CD14-positive monocyte (primary cell): ENCODE results near the gene FAM83F. TPM values are rescaled to one million over a fixed set of nuclear protein-coding genes. Genes with fewer than 3 reads are reported as not detected.
A peak's percentile ranks its signal among the peaks of the same experiment; 100 is the strongest.

Source experiments
- DNase-seq, 3 donors: peaks; one replicate each; pipeline ENCODE4 v3.0.0-alpha.2; 2011 to 2022
- H2AFZ ChIP-seq: 2 replicates; pipeline ENCODE4 v1.6.0; 2012; ENCODE audit warnings: mild to moderate bottlenecking, low read depth, low read length, inconsistent platforms; ENCODE audit not compliant: insufficient read depth, poor library complexity, severe bottlenecking
- H3K27ac ChIP-seq, 2 donors: 1 replicate in 1 of 2; 2 replicates in 1 of 2; pipeline ENCODE4 v1.5.1; 2012 to 2013; ENCODE audit warnings: low read length in 2 of 2, control low read depth in 1 of 2, inconsistent platforms in 1 of 2, low read depth in 1 of 2, mild to moderate bottlenecking in 1 of 2
- H3K27me3 ChIP-seq, 2 donors: one replicate each; pipeline versions ENCODE4 v1.6.0 to v1.6.1; 2011 to 2013; ENCODE audit warnings: low read length in 2 of 2; ENCODE audit not compliant: control insufficient read depth in 2 of 2, insufficient read depth in 2 of 2
- H3K36me3 ChIP-seq, 2 donors: replicated peaks in 1 of 2; 1 replicate in 1 of 2; 2 replicates in 1 of 2; pipeline versions ENCODE4 v1.5.1 to v1.6.1; 2012 to 2013; ENCODE audit warnings: low read length in 2 of 2, control low read depth in 1 of 2, inconsistent platforms in 1 of 2, mild to moderate bottlenecking in 1 of 2; ENCODE audit not compliant: insufficient read depth in 2 of 2, control insufficient read depth in 1 of 2
- H3K4me1 ChIP-seq, 2 donors: 1 replicate in 1 of 2; 2 replicates in 1 of 2; pipeline versions ENCODE4 v1.5.1 to v1.6.1; 2012 to 2013; ENCODE audit warnings: low read length in 2 of 2, control low read depth in 1 of 2, inconsistent platforms in 1 of 2, mild to moderate bottlenecking in 1 of 2, moderate library complexity in 1 of 2; ENCODE audit not compliant: insufficient read depth in 2 of 2, control insufficient read depth in 1 of 2
- H3K4me2 ChIP-seq: replicated peaks from 2 replicates; pipeline ENCODE3; 2012; ENCODE audit warnings: low read length, moderate library complexity, mild to moderate bottlenecking; ENCODE audit not compliant: poor library complexity, severe bottlenecking; ENCODE audit errors: extremely low read depth
- H3K4me3 ChIP-seq, 3 experiments: fragments of 200-600 bp in 1 of 3; sonication (generic) in 1 of 3; replicated peaks in 1 of 3; 1 replicate in 2 of 3; 2 replicates in 1 of 3; pipeline ENCODE4 v1.5.1; 2011 to 2013; ENCODE audit warnings: low read length in 3 of 3, mild to moderate bottlenecking in 3 of 3, control low read depth in 2 of 3, low read depth in 2 of 3, inconsistent platforms in 1 of 3, moderate library complexity in 1 of 3
- H3K79me2 ChIP-seq: 2 replicates; pipeline ENCODE4 v1.6.0; 2012; ENCODE audit warnings: mild to moderate bottlenecking, control low read depth, inconsistent platforms, low read length, moderate library complexity; ENCODE audit not compliant: insufficient read depth
- H3K9ac ChIP-seq: 2 replicates; pipeline ENCODE4 v1.6.0; 2017; ENCODE audit warnings: low read length, mild to moderate bottlenecking; ENCODE audit not compliant: insufficient read depth, poor library complexity, severe bottlenecking
- H3K9me3 ChIP-seq, 2 donors: replicated peaks in 1 of 2; 1 replicate in 1 of 2; 2 replicates in 1 of 2; pipeline versions ENCODE4 v1.5.1 to v1.6.1; 2012 to 2013; ENCODE audit warnings: low read length in 2 of 2, control low read depth in 1 of 2; ENCODE audit not compliant: control insufficient read depth in 1 of 2, insufficient read depth in 1 of 2
- H4K20me1 ChIP-seq: 2 replicates; pipeline ENCODE4 v1.6.0; 2012; ENCODE audit warnings: mild to moderate bottlenecking, low read length, control low read depth, moderate library complexity; ENCODE audit not compliant: insufficient read depth
- H3K27ac Mint-ChIP-seq, 7 donors: one replicate each; pipeline ENCODE4 v1.8.0; 2020; ENCODE audit warnings: mild to moderate bottlenecking in 7 of 7, mixed read lengths in 7 of 7, moderate library complexity in 6 of 7, inconsistent platforms in 2 of 7
- H3K27me3 Mint-ChIP-seq, 3 donors: one replicate each; pipeline ENCODE4 v1.8.0; 2021 to 2022; ENCODE audit warnings: low read depth in 3 of 3, mild to moderate bottlenecking in 3 of 3, mixed read lengths in 3 of 3, moderate library complexity in 3 of 3, inconsistent platforms in 1 of 3
- H3K36me3 Mint-ChIP-seq, 2 donors: one replicate each; pipeline ENCODE4 v1.8.0; 2020; ENCODE audit warnings: mixed read lengths in 2 of 2, inconsistent platforms in 1 of 2, mild to moderate bottlenecking in 1 of 2
- H3K4me1 Mint-ChIP-seq: one replicate; pipeline ENCODE4 v1.8.0; 2020; ENCODE audit warnings: mild to moderate bottlenecking, mixed read lengths
- H3K4me3 Mint-ChIP-seq, 2 donors: one replicate each; pipeline ENCODE4 v1.8.0; 2020; ENCODE audit warnings: mild to moderate bottlenecking in 2 of 2, mixed read lengths in 2 of 2, moderate library complexity in 1 of 2
- H3K9me3 Mint-ChIP-seq, 7 donors: one replicate each; pipeline ENCODE4 v1.8.0; 2020 to 2022; ENCODE audit warnings: mixed read lengths in 7 of 7, mild to moderate bottlenecking in 6 of 7, moderate library complexity in 6 of 7, inconsistent platforms in 2 of 7
- WGBS: methylation state at CpG from one replicate; pipeline ENCODE4 v1.1.5; 2013; ENCODE audit warnings: missing lambda C conversion rate; ENCODE audit not compliant: insufficient coverage; 5-methylcytosine and 5-hydroxymethylcytosine counted together
- intact Hi-C, 2 donors: fragments of 100-400 bp; cut with micrococcal nuclease; formaldehyde crosslinking; loops; one replicate each; pipeline versions ENCODE4 v1.15.0 to v1.15.1; 2023
- polyA plus RNA-seq, 3 donors: library from polyadenylated mRNA; depleted of rRNA in 1 of 3; unstranded in 2 of 3; stranded (reverse) in 1 of 3; fragments of 300-500 nt in 2 of 3; fragments of >200 nt in 1 of 3; fragmentation: Illumina TruSeq in 2 of 3; gene quantifications; 1 replicate in 2 of 3; 2 replicates in 1 of 3; pipeline ENCODE4 v1.2.3, GENCODE V29; 2012 to 2021
- TF ChIP-seq, protein P1 (sequence below): fragments of 200-600 bp; IDR thresholded peaks from one replicate; pipeline ENCODE4 v1.8.0; 2022; ENCODE audit warnings: antibody characterized with exemption, mild to moderate bottlenecking

Gene FAM83F
- polyA plus RNA-seq, 3 donors, result 0.01 TPM; not detected in 2

DNA sequence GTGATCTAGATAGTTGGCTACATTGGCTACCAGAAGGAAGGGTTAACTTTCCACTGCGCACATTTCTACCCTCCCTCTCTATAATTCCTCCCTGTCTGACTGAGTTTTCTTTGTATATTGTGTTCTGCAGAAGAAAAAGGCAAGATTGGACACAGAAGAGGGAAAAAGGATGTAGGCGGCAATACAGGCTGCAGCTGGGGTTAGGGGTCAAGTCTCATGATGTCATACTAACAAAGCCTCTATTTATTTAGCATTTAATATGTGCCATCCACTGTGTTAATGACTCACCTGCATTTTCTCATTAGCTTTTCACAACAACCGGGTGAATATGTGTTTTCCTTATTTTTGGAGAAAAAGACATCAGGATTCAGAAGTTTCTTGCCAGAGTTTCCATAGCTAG lies 2.0 kb downstream of the FAM83F start:
- peaks cover 0 to 7% (median 2%) of the 10 kb centered on the region in 7 donors for H3K9me3 Mint-ChIP-seq
- DNase-seq, result no peak
- no peak overlapping the region for H3K4me2 ChIP-seq
- no peak overlapping the region for H3K4me3 ChIP-seq
- H3K36me3 Mint-ChIP-seq, result peaks cover 0 to 5% of the 10 kb centered on the region in 2 donors
- no peaks in the 10 kb centered on the region for H3K79me2 ChIP-seq
- intact Hi-C loops, result loop anchor here in 1 of 2 donors (10.0 kb wide), 1 partner anchor 62 kb away; no protein-coding TSS in a partner anchor
- H3K27me3 ChIP-seq, result peaks cover 36 to 58% of the 10 kb centered on the region in 2 donors
- H2AFZ ChIP-seq, result no peak overlapping the region
- no CpG with 5 or more reads among the region's 3 CpGs for WGBS
- H3K4me1 ChIP-seq, result peaks cover 7 to 13% of the 10 kb centered on the region in 2 donors
- no peaks in the 10 kb centered on the region for H3K36me3 ChIP-seq
- H3K27ac Mint-ChIP-seq, result no peak overlapping the region
- H3K4me3 Mint-ChIP-seq, result peak overlapping the region in 1 of 2 donors; percentile 54
- TF ChIP-seq, protein P1, sequence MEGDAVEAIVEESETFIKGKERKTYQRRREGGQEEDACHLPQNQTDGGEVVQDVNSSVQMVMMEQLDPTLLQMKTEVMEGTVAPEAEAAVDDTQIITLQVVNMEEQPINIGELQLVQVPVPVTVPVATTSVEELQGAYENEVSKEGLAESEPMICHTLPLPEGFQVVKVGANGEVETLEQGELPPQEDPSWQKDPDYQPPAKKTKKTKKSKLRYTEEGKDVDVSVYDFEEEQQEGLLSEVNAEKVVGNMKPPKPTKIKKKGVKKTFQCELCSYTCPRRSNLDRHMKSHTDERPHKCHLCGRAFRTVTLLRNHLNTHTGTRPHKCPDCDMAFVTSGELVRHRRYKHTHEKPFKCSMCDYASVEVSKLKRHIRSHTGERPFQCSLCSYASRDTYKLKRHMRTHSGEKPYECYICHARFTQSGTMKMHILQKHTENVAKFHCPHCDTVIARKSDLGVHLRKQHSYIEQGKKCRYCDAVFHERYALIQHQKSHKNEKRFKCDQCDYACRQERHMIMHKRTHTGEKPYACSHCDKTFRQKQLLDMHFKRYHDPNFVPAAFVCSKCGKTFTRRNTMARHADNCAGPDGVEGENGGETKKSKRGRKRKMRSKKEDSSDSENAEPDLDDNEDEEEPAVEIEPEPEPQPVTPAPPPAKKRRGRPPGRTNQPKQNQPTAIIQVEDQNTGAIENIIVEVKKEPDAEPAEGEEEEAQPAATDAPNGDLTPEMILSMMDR, result no peak
- peaks cover 12% of the 10 kb centered on the region for H3K4me1 Mint-ChIP-seq
- no peak overlapping the region for H3K9ac ChIP-seq
- no peaks in the 10 kb centered on the region for H4K20me1 ChIP-seq
- peaks cover 50 to 75% (median 65%) of the 10 kb centered on the region in 3 donors for H3K27me3 Mint-ChIP-seq
- H3K27ac ChIP-seq, result no peak overlapping the region
- H3K9me3 ChIP-seq, result no peaks in the 10 kb centered on the region

DNA sequence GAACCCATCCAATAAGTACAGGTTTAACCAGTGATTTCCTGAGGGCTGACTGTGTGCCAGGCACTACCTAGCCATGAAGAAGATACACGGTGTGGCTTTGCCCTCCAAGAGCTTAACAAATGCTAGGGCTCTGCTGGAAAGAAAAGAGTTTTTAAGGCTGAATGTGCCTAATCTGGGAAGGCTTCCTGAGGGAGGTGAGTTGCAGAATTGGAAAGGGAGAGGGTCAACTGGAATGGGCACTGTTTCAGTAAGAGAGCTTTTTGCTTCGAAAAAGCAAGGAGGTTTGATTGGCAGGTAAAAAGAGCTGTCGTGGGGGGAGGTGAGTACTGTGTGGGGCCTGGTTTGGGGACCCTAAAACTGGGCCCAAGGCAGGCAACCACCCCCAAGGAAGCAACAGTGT lies 2.7 kb downstream of the FAM83F start:
- no peak overlapping the region for H3K4me3 ChIP-seq
- no peaks in the 10 kb centered on the region for H3K36me3 ChIP-seq
- peaks cover 12% of the 10 kb centered on the region for H3K4me1 Mint-ChIP-seq
- H3K4me1 ChIP-seq, result peaks cover 7 to 13% of the 10 kb centered on the region in 2 donors
- H3K27ac Mint-ChIP-seq, result no peak overlapping the region
- H4K20me1 ChIP-seq, result no peaks in the 10 kb centered on the region
- H3K79me2 ChIP-seq, result no peaks in the 10 kb centered on the region
- peaks cover 0 to 5% of the 10 kb centered on the region in 2 donors for H3K36me3 Mint-ChIP-seq
- TF ChIP-seq, protein P1, result no peak
- no peak overlapping the region for H3K4me2 ChIP-seq
- H3K4me3 Mint-ChIP-seq, result peak overlapping the region in 1 of 2 donors; percentile 16
- no peak for DNase-seq
- peaks cover 0 to 7% (median 2%) of the 10 kb centered on the region in 7 donors for H3K9me3 Mint-ChIP-seq
- H3K27ac ChIP-seq, result no peak overlapping the region
- no peak overlapping the region for H3K9ac ChIP-seq
- intact Hi-C loops, result loop anchor here in 1 of 2 donors (10.0 kb wide), 1 partner anchor 63 kb away; no protein-coding TSS in a partner anchor
- peaks cover 33 to 56% of the 10 kb centered on the region in 2 donors for H3K27me3 ChIP-seq
- no peak overlapping the region for H2AFZ ChIP-seq
- WGBS, result 85% methylated on average over 1 of the region's 3 CpGs
- no peaks in the 10 kb centered on the region for H3K9me3 ChIP-seq
- peaks cover 53 to 75% (median 62%) of the 10 kb centered on the region in 3 donors for H3K27me3 Mint-ChIP-seq
